Glomerular endothelial cell (primary cell): ENCODE data around the gene BLOC1S2. TPM values are rescaled to one million over a fixed set of nuclear protein-coding genes. Genes with fewer than 3 reads are reported as not detected.
"Not testable (repeated sequence)": the region's sequence is repeated elsewhere in the genome, so short reads cannot be mapped to it uniquely, and the experiment has no call there.

Source experiments
- DNase-seq: peaks from one replicate; pipeline ENCODE4 v3.0.0-alpha.2; 2011; ENCODE audit warnings: low read depth, low spot score; ENCODE audit errors: extremely low read depth
- total RNA-seq: library from RNA; depleted of rRNA; stranded (reverse); fragments of >200 nt; gene quantifications from 2 replicates; pipeline ENCODE4 v1.2.3, GENCODE V29; 2015

Gene BLOC1S2
- total RNA-seq, result 33.7 and 54.5 TPM in 2 replicates

DNA sequence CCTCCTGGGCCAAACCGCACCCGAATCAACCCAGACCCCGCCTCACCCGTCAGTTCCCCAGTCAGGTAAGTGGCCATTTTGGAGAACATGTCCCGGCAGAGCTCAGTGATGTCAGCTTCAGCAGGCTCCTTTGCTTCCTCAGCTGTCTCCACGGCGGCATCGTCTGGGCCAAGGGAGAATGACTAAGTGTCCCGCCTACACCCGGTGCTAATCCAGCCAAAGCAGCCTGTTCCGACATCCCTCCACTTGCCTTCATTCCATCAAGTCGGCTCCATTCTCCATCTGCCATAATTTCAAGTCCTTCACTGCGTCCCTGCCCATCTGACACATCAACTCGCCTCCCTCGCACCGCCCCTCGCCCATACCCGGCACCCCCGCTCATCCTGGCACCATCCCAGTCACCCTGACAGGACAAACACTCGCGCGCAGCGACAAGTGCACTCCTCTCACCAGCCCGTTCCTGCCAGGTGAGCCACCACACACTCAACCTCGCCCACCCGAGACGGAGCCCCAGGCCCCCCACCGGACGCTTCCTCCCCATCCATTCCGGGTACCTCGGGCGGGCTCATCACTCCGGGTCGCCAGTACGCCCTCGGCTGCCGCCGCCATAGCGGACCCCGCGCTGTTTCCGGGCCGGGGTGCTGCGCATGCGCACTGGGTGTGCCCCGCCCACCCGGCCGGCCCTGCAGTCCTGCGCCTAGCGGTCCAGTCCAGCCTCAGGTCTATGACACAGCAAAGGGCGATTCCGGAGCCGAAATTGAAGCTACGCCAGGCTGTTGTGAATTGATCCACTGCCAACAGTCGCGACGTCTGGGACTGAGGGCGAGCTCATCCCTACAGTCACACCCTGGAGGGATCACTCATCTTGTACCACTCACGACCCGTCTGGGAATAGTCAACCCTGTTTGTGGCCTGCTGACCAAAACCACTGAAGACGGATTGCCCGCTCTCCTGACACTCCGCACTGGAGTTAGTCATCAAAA lies at the start of gene BLOC1S2:
Gene BLOC1S2, minus strand, starts transcription at position 630 of the 983 bp plus-strand sequence. Its CDS starts 21 bp downstream, at position 609.
- peak; percentile 31 for DNase-seq

DNA sequence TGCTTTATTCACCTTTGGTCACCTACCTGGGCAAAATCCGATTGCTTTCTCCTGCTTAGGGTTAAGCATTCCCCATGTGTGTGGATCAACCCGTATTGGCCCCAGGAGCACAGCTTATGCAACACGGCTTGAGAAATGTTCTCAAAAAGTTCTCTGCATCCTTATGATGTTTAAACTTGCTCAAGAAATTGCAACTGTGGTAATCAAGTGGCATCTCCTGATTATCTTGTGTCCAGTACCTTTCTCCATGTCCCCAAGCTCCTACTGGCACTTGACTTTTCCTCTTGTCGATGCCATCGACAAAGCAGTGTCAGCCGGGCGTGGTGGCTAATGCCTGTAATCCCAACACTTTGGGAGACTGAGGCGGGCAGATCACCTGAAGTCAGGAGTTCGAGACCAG lies 48.3 kb upstream of the BLOC1S2 start:
- no peak for DNase-seq

DNA sequence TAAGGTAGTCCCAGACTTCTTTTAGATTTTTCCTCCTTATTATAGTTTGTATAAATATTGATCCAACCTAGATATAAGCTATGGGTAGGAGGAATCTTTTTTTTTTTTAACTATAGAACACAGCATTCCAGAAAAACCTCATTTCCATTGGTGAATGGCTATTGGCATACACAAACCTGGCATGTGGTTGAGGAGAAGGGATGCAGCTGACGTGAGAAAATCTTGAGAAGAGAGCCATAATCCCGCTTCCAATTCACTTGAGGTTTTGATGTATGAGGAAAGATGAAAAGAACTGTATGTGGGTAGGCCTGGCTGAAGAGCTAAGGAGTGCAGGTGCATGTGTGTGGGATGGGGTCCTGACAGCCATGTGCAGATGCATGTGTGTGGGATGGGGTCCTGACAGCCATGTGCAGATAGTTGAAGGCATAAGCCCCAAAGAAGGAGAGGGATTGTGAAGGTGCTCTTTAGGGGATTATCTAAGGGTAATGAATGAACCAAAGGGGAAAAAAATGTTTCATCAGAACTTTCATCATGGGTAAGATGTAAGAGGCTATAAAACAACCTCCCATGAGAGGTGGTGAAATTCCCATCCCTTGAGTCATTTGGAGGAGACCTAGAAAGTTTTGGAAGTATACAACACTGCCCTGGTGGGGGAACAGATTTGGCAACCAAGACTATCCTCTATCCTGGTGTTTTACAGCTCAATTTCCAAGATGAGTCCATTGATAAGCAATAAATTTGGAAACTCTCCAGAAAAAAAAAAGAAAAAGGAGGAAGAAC lies 47.4 kb upstream of the BLOC1S2 start:
- no peak for DNase-seq

DNA sequence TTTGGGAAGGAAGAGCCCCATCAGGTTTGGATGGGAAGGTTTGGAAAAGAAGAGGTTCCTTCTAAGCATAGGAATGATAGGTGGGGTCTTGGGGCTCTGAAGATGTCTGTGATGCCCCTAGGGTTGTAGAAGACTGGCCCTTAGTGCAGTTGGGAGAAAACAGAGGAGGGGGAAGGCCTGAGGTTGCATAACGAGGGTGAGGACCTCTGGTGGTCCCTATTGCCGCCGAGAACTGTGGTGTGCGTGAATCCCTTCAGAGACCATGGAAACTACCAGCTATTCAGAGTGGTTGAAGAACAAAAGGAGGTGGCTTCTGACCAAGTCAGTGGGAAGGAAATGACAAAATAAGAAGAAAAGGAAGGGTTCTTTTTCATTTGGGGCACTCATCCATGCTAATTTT lies 46.6 kb upstream of the BLOC1S2 start:
- DNase-seq, result no peak

DNA sequence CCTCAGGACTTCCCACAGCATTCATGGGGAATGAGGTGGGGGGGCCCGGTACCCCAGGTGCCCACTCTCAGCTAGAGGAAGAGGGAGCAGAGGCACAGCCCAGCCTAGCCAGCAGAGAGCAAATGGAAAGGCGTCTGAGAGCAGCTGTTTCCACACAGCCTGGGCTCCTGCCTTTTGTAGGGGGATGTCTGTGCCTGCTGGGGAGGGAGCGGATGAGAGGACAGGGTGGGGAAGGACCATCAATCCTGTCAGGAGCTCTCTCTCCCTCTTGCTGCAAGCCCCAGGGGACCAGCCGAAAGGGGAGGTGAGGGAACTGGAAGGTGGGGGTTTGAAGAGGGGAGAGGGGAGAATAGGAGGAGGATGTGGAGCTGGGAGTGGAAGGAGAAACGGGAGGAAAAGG lies 43.6 kb upstream of the BLOC1S2 start, which contains the start of gene PKD2L1:
Gene PKD2L1, minus strand, starts transcription at position 150 of the 400 bp plus-strand sequence. Its CDS starts 125 bp downstream, at position 25.
- DNase-seq, result no peak

GRCh38 chr10:100328198-100328597 lies 41.7 kb upstream of the BLOC1S2 start:
- no peak for DNase-seq

DNA sequence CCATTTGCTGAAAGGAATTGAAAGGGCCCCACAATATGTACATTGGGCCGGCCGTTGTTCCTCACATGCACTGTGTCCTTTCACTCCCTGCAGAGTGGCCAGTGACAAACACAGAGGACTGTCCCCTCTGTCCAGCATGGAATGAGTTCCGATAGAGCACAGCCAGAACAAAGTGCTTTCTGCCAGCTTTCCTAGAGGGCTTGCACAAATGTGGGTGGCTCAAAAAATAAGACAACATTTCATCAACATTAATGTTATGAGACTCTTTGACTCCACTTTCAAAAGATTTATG lies 41.2 kb upstream of the BLOC1S2 start:
- DNase-seq, result no peak

GRCh38 chr10:100327007-100327717 lies 40.7 kb upstream of the BLOC1S2 start:
- DNase-seq, result no peak

DNA sequence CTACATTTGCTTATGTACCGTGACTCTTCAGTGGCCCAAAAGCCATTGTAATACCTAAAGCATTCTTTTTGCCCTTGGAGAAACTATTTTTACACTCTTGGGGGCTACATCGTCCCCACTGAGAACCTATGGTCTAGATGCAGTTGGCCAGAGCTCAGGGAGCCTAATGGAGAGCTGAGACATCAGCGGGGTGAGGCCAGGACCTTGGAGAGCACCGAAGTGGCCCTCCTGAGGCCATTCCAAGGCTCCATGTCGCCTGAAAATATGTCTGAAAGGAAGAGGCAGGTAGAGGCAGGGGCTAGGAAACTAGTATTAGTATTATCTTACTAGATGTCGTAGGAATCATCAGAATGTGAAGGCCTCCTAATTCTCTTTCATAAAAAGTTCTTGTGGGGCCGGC lies 38.7 kb upstream of the BLOC1S2 start:
- DNase-seq, result no peak

DNA sequence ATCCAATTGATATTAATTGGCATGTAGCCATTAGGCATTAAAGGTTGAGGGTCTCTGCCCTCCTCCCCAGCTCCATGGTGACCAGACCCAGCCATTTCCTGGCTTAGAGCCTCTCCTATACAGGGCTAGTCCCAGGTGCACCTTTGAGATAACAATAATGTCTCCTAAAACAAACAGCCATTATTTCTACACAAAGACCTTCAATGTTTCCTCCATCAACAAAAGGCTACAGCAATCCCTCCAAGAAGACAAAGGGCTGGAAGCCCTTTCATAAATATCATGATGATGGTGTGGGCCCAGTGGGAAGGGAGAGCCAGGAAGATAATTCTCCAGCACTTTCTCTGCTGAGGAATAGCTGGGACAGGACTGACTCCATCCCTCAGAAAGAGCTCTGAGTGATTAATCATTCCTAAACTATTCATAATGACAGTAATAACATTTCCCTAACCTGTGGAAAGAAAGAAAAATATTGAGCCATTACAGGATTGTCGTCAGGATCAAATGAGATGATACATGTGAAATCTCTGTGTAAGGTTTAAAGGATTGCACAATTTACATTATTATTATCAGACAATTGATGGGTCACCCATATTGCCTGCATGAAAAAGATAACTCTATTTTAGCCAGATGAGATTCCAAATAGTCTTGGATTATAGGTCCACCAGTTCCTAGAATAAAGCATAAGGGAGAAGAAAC lies 33.4 kb upstream of the BLOC1S2 start:
- DNase-seq, result no peak

DNA sequence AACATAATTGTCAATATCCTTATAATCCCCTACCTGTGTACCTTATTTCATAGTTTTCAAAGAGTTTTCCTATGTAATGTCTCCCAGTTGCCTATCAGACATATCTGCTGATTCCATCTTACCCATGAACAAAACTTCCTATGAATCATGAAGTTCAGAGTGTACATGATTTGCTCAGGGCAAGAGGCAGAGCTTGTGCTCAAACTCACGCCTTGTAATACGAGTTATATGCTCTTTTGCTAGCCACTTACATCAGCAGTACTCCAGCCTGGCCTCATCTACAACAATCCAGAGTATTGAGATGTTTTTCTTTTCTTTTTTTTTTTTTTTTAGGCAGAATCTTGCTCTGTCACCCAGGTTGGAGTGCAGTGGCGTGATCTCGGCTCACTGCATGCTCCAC lies 31.7 kb upstream of the BLOC1S2 start:
- DNase-seq, result no peak

- no peak for DNase-seq
Measured at GRCh38 chr10:100315615-100316014, 29.1 kb upstream of the BLOC1S2 start.

- no peak for DNase-seq
Measured at GRCh38 chr10:100311298-100311697, 24.8 kb upstream of the BLOC1S2 start.

GRCh38 chr10:100307684-100308083 lies 21.2 kb upstream of the BLOC1S2 start:
- DNase-seq, result no peak

GRCh38 chr10:100306861-100307260 lies 20.4 kb upstream of the BLOC1S2 start:
- DNase-seq, result no peak

DNA sequence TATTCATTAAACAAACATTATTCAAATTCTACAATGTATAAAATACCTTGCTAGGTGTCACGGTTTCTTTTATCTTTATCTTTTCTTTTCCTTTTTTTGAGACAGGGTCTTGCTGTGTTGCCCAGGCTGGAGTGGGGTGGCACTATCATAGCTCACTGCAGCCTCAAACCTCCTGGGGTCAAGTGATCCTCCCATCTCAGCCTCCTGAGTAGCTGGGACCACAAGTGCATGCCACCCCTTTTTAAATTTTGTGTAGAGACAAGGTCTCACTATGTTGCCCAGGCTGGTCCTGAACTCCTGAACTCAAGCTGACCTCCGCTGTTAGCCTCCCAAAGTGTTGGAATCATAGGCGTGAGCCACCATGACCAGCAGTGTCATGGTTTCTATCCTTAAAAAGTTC lies 17.9 kb upstream of the BLOC1S2 start:
- no peak for DNase-seq

DNA sequence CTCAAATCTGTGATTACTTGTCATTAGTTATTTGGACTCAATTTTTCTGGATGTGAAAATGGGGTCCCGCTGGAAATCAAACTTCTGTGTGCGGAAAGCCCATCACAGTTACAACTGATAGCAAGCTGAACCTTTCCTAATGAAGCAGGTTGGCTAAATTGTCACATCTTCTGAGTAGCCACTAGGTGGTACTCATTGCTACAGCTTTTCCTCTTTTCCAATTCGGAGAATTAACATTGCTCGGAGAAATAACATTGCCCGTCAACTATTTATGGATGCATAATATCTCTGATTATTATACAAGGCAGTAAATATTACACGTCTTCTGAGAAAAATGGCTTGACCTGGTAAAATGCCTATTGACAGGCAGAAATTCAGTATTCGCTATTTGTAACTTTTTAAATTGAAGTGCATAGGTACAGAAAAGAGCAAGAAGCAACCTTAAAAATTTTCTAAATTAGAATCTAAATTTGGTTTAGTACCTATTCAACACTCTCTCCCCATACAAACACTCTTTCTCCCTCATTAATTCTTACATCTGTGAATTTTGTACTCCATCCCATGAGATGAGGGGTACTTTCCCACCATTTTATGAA lies 17.3 kb upstream of the BLOC1S2 start:
- DNase-seq, result no peak

- not testable (repeated sequence) for DNase-seq
Measured at GRCh38 chr10:100301123-100301522, 14.6 kb upstream of the BLOC1S2 start.

- DNase-seq, result no peak
Measured at GRCh38 chr10:100297242-100297641, 10.8 kb upstream of the BLOC1S2 start.

DNA sequence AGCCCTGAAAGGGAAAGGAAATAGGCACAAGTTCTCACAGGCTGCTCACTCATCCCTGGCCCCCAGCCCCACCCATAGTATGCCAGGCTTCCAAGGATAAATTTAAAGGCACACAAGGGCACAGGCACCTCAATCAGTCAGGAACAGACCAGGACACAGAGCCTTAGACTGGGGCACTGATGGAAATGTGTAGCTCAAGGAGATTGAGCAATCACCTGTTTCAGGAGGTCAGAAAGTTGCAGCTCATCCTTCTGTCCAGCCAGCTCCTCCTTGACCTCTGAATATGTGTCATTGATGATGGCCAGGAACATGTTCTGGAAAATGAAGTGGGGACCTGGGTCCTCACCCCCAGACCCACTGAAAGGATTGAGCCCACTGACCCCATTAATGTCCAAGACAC lies 6.6 kb upstream of the BLOC1S2 start:
- no peak for DNase-seq
